Stimulated activated CD4-positive, alpha-beta T cell treated with anti-CD3 and anti-CD28 coated beads, Interleukin-4, amount 100 ng/mL, for 1 hour (primary cell): ENCODE data around the gene SOHLH1.
"Not testable (repeated sequence)": the region's sequence is repeated elsewhere in the genome, so short reads cannot be mapped to it uniquely, and the experiment has no call there.

ENCODE experiments used
- DNase-seq: peaks from one replicate; pipeline ENCODE4 v3.0.0-alpha.2; 2020

Gene SOHLH1

DNA sequence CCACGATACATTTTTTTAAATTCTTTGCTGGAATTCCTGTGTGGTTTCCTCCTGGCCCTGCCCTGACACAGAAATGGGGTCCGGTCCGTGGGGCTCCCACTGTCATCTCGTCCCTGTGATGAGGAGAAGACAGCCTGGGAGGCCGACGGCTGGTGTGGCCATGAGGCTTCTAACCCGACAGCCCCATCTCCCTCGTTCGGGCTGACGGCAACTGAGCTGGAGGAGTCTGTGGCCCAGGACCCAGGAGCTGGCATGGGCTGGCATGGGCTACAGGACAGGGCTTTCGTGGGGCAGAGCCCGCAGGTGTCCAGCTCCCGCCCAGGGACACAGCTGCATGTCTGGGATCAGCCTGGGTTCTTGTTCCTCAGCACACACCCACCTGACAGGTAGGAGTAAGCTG is 22.4 kb downstream of the SOHLH1 start:
- no peak for DNase-seq

DNA sequence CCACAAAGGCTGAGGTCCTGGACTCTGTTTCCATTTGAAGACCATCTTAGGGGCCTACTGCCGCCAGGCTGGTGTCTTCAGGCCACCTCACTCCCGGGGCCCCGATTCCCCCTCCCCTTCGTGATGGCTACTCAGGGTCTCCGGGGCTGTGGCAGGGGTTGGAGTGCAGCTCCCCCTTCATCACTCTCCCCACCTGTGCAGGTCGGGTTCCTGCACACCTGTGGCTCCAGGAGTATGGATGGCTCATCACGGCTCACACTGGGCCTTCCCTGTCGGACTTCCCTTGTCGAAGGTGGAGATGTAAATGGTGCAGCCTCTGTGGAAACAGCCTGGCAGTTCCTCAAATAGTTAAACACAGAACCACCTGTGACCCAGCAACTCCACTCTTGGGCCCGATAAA is 24.3 kb downstream of the SOHLH1 start:
- DNase-seq = no peak

DNA sequence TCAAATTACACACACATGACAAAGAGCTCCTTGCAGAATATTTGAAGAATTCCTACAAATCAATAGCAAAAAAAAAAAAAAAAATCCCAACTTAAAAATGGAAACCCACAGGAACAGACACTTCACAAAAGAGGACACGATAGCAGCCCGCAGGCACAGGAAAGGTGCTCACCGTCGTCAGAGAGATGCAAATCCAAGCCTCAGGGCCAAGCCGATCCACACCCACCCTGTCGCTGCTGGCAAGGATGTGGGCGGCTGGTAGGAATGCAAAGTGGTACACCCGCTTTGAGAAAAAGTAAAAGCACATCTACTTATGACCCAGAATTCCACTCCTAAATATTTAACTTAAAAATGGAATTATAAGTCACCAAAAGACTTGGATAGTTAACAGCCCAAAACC is 25.3 kb downstream of the SOHLH1 start:
- DNase-seq = no peak

DNA sequence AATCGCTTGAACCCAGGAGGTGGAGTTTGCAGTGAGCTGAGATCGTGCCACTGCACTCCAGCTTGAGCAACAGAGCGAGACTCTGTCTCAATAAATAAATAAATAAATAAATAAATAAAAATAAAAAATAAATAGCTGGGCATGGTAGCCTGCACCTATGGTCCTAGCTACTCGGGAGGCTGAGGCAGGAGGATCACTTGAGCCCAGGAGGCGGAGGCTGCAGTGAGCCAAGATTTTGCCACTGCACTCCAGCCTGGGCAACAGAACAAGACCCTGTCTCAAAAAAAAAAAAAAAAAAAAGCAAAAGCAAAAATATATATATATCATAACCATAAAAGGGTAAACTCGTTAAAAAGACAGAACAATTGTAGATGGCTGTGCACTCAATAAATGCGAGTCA is 26.5 kb downstream of the SOHLH1 start:
- DNase-seq = not testable (repeated sequence)

DNA sequence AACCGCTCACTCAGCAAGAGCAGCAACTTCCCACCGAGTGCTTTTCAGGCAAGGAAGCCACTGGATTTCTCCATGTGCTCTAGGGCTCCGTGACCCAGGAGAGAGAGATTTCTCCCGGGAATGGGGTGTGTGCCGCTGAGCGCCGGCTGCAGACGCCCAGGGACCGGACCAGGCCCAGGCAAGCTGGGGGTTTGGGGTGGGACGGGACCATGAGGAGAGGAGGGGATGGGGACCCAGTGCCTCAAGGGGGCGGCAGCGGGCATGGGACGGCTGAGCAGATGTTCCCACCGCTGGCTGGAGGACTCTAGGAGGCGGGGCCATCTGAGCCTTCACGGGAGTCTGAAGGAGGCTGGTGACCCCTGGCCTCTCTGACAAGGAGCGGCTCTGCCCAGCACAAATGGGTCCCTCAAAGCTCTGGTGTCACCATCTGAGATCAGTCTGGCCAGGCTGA is 27.7 kb downstream of the SOHLH1 start:
- DNase-seq = no peak

DNA sequence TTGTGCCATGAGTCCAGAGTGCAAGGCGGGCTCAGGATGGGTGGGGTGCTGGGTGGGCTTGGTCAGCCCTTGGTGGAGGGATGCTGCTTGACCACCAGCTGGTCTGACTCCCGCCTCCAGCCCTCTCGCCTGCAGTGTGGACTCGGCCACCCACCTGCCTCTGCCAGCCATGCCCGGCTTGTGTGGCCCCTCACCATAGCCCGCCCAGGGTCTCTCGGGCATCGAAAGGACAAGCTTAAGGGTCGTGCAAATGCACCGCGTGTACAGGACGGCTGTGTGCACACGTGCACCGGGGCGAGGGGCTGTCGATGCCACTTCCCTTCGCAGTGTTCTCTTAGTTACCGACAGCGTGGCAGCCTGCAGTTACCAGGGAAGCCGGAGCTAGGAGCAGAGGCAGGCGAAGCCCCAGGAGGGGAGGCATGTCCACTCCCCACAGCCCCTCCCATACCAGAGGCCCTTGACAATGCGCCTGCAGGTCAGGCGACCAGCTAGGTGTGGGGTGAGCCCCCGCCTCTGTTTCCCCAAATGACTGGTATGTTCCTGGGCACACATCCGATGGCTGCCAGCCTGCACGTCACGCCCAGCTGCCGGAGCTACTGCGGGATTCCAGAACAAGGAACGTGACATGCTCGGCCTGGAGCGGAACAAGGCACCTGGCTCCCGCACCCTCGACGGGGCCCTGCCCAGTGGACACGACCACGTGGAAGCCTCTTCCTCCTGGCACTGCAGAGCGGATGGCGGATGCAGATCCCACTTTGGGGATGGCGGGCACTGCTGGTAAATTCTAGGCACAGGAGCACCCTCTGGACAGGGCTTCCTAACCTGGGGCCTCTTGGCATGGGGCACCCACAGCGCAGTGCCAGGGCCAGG is 28.3 kb downstream of the SOHLH1 start:
- DNase-seq = no peak

DNA sequence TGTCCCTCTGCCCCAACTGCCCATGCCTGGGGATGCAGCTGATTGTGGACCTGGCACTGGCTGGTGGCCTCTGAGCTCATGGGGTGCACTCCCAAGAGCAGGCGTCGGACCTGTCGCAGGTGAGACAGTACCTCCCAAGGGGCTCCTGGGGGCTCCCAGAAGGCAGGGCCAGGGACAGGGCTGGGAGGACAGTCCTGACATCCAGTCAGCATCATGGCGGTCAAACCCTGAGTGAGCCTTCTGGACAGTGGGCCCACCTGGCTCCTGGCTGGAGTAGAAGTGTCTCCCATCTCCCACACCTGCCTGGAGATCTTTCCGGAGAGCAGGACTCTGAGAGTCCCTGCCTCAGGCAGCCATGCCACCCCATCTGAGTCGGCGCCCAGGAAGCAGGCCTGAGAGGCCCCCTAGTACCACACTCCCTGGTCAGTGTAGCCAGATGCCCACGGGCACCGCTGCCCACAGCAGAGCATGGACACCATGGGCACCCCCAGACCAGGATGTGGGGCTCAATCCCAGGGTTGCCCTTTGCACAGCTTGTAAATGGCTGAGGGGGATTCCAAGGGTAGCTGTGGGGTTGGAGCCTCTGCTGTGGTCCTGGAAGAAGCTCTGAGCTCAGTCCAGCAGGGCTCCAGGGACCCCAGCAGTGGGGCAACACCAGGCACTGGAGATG is 29.5 kb downstream of the SOHLH1 start:
- DNase-seq = no peak

DNA sequence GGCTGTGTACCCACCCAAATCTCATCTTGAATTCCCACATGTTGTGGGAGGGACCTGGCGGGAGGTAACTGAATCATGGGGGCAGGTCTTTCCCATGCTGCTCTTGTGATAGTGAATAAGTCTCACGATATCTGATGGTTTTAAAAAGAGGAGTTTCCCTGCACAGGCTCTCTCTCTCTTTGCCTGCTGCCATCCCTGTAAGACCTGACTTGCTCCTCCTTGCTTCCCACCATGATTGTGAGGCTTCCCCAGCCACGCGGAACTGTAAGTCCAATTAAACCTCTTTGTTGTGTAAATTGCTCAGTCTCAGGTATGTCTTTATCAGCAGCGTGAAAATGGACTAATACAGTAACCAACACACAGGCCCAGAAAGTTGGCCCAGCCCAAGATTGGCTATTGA is 30.3 kb downstream of the SOHLH1 start:
- DNase-seq = not testable (repeated sequence)

DNA sequence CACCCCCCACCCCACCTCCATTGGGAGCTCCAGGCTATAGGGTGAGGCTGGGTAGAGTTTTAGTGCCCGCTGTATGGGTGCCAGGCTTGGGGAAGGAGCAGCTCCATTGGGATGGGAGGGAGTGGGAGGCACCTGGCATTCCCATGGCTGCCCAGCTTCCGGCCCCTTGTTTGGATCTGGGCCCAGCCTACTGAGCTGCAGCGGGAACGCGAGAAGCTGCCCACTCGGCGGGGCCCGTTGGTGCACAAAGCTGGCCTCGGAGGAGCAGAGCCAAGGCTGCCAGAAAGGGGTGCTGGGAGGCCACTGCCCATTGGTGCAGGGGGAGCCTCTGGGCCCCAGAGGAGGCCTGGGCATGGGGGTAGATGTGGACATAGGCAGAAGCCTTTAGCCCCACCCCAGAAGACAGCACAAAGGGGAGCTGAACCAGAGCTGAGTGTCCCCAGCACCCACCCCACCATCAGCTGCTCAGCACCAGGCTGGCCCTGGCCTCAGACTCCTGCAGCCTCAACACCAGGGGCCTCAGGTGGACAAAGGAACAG is 31.7 kb downstream of the SOHLH1 start:
- no peak for DNase-seq

DNA sequence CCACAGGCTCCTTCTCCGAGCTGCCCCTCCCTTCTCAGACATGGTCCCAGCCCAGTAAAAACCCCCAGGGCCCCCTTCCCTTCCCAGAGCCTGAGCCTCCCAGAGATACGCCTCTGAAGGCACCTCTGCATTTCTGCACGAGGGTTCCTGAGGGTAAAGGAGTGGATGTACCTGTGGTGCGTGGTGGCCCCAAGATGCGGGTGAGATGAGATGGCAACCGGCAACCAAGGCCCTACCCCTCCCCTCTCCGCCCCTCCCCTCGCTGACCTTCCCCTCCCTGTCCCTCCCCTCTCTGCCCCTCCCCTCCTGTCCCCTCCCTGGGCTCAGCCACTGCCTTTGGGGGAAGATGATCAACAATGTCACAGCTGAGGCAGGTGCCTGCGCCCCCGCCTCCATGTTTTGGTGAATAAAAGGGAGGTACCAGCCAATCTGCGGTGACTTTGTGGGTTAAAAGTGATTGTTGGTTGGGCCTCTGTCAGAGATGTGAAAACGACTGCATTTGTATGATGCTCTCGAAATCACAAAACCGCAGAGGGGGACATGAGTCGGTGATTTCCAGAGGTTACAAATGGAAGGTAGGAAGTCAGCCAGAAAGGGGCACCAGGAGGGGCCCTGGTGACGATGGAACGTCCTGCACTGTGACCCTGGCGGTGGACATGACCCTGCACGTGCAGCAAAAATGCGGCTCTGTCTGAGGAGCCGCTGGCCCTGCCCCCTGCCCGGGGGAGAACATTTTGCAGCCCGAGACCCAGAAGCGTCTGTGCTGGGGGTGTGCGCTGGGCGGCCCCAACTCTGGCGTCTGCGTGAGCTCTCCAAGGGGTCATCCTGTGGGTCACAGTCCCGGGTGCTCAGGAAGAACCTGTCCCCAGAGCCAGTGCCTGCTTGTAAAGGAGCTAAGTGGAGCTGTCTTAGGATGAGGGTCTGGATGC is 32.5 kb downstream of the SOHLH1 start:
- no peak for DNase-seq

DNA sequence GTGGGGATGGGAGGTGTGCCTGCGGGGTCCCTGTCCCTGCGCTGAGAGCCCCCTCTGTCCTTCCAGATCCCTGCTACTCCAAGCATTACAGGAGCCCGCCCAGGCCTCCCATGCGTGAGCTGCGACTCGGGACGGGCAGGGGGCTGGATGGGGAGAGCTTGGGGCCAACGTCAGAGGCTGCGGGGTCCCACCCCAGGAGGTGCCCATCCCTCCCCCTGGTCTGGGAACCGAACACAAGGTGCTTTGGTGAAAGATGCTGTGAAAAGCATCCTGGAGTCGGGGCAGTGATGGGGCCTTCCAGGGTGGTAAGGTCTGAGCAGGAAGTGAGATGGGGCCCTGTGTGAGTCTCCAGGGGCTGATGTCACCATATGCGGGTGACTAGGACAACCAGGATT is 33.5 kb downstream of the SOHLH1 start:
- no peak for DNase-seq

DNA sequence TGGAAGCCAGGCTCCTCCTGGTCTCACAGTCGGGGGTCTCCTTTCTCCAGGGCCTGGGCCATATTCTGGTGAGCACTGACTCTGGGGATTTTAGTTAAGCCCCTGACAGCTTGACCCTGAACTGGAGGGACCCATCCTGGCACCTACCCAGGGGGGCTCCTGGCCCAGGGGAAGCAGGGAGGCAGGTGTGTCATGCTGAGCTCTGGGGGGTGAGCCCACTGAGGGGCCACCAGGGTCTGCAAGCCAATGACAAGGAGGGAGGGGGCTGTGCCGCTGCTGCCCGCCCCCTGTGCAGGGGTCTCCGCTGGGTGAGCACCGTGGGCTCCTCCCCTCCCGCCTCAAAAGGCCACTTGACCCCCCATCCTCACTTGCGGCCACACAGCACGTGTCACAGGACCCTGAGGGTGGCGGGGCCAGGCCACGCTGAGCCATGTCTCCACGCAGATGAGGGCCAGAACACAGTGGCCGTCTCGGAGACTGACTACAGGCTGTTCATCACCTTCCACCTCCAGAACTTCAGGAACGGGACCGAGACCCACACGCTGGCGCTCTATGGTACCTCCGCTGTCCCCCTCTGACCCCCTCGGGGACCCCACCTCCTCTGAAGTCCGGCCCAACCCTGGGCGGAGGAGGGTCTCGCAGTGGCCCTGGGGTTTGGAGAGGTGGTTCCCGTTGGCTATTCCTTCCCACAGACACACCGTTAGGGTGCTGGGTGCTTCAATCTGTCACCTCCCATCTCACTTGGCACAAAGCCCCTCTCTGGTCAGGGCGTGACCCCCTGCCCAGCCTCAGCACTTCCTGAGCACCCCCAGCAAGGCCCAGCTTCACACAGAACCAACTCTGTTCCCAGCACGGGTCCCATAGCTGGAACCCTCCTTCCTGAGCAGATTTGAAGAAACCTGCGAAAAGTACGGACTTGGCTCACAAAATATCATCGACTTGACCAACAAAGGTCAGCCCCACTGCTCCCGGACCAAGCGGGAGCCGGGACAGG is 34.2 kb downstream of the SOHLH1 start:
- no peak for DNase-seq

DNA sequence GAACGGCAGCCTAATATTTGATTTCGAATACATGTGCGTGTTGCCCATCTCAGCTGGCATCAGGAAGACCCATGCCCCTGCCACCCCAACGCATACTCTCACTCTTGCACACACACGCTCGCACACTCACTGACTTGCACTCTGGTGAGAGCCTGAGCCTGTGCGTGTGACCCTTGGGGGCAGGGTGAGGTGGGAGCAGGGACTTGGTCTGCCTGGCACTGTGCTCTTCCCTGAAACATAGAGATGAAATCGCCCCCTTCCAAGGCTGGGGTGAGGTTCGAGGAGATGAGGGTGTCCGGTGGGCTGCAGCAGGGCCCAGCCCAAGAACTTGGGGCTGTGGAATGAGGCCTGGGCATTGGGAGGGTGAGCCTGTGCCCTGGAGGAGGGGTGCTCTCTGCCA is 35.0 kb downstream of the SOHLH1 start:
- no peak for DNase-seq

DNA sequence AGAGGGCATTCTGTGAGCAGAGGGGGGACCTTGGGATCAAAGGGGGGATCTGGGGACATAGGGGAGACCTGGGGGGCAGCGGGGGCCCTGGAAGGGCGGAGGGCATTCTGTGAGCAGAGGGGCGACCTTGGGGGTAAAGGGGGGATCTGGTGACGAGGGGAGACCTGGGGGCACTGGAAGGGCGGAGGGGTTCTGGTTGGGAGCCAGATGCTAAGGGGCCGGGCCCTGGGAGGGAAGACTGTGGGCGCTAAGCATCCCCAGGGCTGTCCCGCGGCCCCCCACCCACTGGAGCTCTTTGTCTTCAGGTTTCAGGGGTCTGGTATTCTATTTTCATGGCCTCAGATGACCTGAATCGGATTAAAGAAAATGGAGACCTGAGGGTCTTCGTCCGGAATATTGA is 35.4 kb downstream of the SOHLH1 start:
- DNase-seq = no peak

DNA sequence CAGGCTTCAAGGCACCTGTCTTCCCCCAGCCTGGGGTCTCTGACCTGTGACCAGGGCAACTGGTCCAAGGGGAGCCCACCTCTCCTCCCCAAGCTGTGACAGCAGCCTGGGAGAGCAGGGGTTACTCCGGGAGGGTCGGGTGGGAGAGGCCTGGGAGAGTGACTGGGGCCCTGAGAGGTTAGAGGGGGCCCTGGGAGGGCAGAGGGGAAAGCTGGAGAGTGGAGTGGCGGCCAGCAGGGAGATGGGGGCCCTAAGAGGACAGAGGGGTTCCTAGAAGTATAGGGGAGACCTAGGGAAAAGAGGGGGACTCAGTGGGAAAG is 35.9 kb downstream of the SOHLH1 start:
- DNase-seq = no peak

DNA sequence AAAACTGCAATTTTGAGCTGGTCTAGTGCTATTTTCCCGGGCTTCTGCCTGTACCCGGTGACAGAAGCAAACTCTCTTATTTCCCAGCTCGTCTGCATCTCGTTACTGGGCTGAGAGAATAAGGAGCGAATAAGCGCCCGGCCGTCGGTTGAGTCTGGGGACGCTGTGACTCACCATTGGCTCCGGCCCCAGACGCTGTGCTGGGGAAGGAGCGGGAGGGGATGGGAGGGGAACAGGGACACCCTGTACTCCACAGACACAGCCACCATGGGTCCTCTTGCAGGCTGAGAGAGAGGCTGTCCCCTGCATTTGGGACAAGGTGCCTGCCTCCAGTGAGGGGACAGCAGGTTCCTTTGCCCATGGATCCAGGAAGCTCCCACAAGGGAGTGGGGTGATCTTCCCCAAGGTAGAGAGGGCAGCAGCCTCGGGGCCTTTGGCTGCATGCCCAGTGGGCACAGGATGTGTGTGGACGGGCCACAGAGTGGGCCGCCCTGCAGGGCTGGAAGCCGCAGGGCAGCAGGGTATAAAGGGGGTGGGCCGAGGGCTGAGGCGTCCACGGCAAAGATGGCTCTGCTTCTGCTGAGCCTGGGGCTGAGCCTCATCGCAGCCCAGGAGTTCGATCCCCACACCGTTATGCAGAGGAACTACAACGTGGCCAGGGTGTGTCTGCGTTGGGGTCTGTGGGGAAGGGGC is 36.4 kb downstream of the SOHLH1 start, which contains the start of gene LCN9:
Gene LCN9, plus strand, starts transcription at position 552 of the 693 bp plus-strand sequence. Its CDS starts 13 bp downstream, at position 565.
- no peak for DNase-seq

DNA sequence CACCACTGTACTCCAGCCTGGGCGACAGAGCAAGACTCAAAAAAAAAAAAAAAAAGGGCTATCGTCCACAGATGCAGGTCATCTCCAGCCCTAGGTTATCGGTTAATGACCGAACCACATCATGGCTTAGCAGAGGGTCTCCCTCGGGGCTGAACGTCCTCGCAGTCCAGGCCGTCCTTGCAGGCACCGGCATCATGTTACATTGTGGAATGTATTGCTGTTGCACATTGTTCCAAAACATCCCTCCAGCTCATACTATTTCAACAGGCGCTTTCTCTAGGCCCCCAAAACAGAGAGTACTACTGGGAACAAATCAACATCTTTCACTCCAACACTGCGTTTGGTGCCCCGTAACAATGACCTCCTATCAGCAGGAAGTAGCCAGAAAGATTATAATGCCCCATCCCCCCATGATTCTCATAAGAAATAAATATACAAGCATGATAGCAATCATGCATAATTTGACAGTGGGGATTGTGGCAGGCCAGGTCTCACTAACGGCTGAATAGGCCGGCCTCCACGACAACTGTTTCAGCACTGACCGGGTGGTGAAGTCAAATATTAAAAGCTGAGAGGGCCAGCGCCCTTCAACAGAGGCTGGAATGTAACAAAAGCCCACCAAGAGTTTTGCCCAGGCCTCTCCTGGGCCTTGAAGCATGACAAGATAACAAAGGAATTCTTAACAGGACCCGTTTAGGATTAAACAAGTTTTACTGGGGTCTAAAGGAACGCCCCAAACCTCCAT is 37.3 kb downstream of the SOHLH1 start:
- DNase-seq = no peak

DNA sequence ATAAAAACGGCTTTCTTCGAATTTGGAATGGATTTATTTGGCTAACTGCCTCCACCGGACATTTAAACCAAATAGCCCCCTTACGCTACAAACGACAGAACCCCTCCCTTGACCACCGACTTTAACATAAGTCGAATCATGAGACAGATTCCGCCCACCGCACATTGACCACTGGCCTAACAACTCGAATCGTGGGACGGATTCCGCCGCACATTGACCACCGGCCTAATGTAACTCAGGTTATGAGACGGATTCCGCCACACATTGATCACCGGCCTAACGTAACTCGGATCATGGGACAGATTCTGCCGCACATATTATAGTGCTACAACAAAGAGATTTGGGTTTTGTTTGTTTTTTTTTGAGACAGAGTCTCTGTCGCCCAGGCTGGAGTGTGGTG is 38.9 kb downstream of the SOHLH1 start:
- DNase-seq = no peak

DNA sequence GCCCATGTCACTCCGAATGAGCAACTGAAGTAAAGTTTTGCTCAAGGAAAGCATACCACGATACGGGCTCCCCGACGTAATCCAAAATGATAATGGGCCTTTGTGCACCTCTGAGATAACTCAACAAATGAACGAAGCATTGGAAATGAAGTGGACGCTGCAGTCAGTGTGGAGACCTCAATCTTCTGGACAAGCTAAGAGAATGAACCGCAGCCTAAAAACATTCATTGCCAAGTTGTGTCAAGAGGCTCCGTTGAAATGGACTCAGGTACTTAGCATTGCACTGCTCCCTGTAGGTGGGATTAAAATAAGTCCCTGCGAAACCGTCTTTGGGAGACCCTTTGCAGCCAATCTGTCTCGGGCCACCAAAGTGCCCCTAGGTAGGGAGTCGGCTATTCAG is 40.0 kb downstream of the SOHLH1 start:
- DNase-seq = no peak

DNA sequence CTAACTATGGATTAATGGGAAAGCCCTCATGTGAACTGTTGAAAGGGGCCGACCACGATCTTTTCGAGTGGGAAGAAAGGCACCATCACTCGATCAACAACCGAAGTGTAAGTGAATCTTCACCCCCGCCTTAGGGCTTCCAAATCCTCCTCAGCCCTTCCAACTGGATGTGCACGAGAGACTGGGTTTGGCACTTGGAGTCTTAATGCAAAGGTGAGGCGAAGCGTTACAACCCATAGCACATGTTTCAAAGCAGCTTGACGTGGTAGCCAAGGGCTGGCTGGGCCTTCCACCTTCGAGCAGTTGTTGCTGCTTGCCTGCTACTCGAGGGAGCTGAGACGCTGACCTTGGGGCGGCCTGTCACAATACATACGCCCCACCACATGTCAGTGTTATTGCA is 41.9 kb downstream of the SOHLH1 start:
- no peak for DNase-seq
